H9 (cell line): ENCODE data around the gene LAMA3. TPM values are rescaled to one million over a fixed set of nuclear protein-coding genes. Genes with fewer than 3 reads are reported as not detected.

Experiments used
- DNase-seq: peaks from one replicate; pipeline ENCODE4 v3.0.0-alpha.2; 2017
- H2AFZ ChIP-seq: one replicate; pipeline ENCODE4 v1.6.1; 2013; ENCODE audit warnings: mild to moderate bottlenecking, low read length, control low read depth, moderate library complexity
- H2AK5ac ChIP-seq: 2 replicates; pipeline ENCODE4 v1.6.1; 2013; ENCODE audit warnings: low read length, control low read depth, mixed read lengths; ENCODE audit not compliant: insufficient read length
- H2BK120ac ChIP-seq: one replicate; pipeline ENCODE4 v1.6.1; 2013; ENCODE audit warnings: low read depth, mild to moderate bottlenecking, low read length, control low read depth, inconsistent platforms; ENCODE audit not compliant: poor library complexity, severe bottlenecking
- H2BK12ac ChIP-seq: 2 replicates; pipeline ENCODE4 v1.6.1; 2013; ENCODE audit warnings: low read length, control low read depth, mixed read lengths, low read depth; ENCODE audit not compliant: insufficient read length
- H2BK15ac ChIP-seq: 2 replicates; pipeline ENCODE4 v1.6.1; 2013; ENCODE audit warnings: low read depth, low read length, control low read depth
- H2BK20ac ChIP-seq: one replicate; pipeline ENCODE4 v1.6.1; 2013; ENCODE audit warnings: low read depth, mild to moderate bottlenecking, low read length, control low read depth, inconsistent platforms; ENCODE audit not compliant: poor library complexity, severe bottlenecking
- H2BK5ac ChIP-seq: 2 replicates; pipeline ENCODE4 v1.6.1; 2013; ENCODE audit warnings: low read length, control low read depth, mixed read lengths; ENCODE audit not compliant: insufficient read length
- H3K14ac ChIP-seq: 2 replicates; pipeline ENCODE4 v1.6.1; 2013; ENCODE audit warnings: low read length, control low read depth; ENCODE audit not compliant: insufficient read depth
- H3K18ac ChIP-seq: 2 replicates; pipeline ENCODE4 v1.6.1; 2013; ENCODE audit warnings: low read depth, mild to moderate bottlenecking, mixed read lengths, low read length, control low read depth; ENCODE audit not compliant: insufficient read length
- H3K23ac ChIP-seq: 2 replicates; pipeline ENCODE4 v1.6.1; 2013; ENCODE audit warnings: low read length, control low read depth, mixed read lengths, low read depth; ENCODE audit not compliant: insufficient read length
- H3K23me2 ChIP-seq: 2 replicates; pipeline ENCODE4 v1.6.1; 2013; ENCODE audit warnings: low read depth, mild to moderate bottlenecking, mixed read lengths, low read length, control low read depth; ENCODE audit not compliant: insufficient read length, poor library complexity, severe bottlenecking
- H3K27ac ChIP-seq: 2 replicates; pipeline ENCODE4 v1.5.1; 2013; ENCODE audit warnings: low read length, control low read depth, mixed read lengths, low read depth; ENCODE audit not compliant: insufficient read length
- H3K27me3 ChIP-seq: 2 replicates; pipeline ENCODE4 v1.6.1; 2013; ENCODE audit warnings: low read length, control low read depth, inconsistent platforms; ENCODE audit not compliant: insufficient read depth
- H3K4ac ChIP-seq: 2 replicates; pipeline ENCODE4 v1.6.1; 2013; ENCODE audit warnings: low read depth, mild to moderate bottlenecking, control low read depth, inconsistent platforms, low read length, moderate library complexity
- H3K4me1 ChIP-seq: 2 replicates; pipeline ENCODE4 v1.6.1; 2013; ENCODE audit warnings: low read length, control low read depth, inconsistent platforms; ENCODE audit not compliant: insufficient read depth
- H3K4me2 ChIP-seq: 2 replicates; pipeline ENCODE4 v1.6.1; 2013; ENCODE audit warnings: low read length, control low read depth, mixed read lengths; ENCODE audit not compliant: insufficient read length, insufficient read depth
- H3K56ac ChIP-seq: 2 replicates; pipeline ENCODE4 v1.6.1; 2013; ENCODE audit warnings: low read depth, mild to moderate bottlenecking, mixed read lengths, low read length, control low read depth; ENCODE audit not compliant: insufficient read length
- H3K79me1 ChIP-seq: 2 replicates; pipeline ENCODE4 v1.6.1; 2013; ENCODE audit warnings: low read depth, mild to moderate bottlenecking, moderate library complexity, low read length, control low read depth, inconsistent platforms; ENCODE audit not compliant: insufficient read depth, poor library complexity, severe bottlenecking
- H3K79me2 ChIP-seq: 2 replicates; pipeline ENCODE4 v1.6.1; 2013; ENCODE audit warnings: low read length, control low read depth, inconsistent platforms; ENCODE audit not compliant: insufficient read depth
- H3K9ac ChIP-seq: 2 replicates; pipeline ENCODE4 v1.6.1; 2013; ENCODE audit warnings: low read length, control low read depth, mixed read lengths; ENCODE audit not compliant: insufficient read length; ENCODE audit errors: extremely low read depth
- H3K9me3 ChIP-seq: one replicate; pipeline ENCODE4 v1.6.1; 2013; ENCODE audit warnings: low read depth, low read length, inconsistent platforms; ENCODE audit not compliant: control insufficient read depth
- H3T11ph ChIP-seq: one replicate; pipeline ENCODE4 v1.6.1; 2013; ENCODE audit warnings: mild to moderate bottlenecking, low read length, control low read depth, inconsistent platforms
- H4K20me1 ChIP-seq: one replicate; pipeline ENCODE4 v1.6.1; 2013; ENCODE audit not compliant: control insufficient read depth, insufficient read length, insufficient read depth
- H4K5ac ChIP-seq: 2 replicates; pipeline ENCODE4 v1.6.1; 2013; ENCODE audit warnings: low read depth, mild to moderate bottlenecking, mixed read lengths, low read length, control low read depth; ENCODE audit not compliant: insufficient read length
- H4K8ac ChIP-seq: replicated peaks from 2 replicates; pipeline ENCODE4 v1.6.1; 2013; ENCODE audit warnings: low read length, control low read depth, mixed read lengths, low read depth; ENCODE audit not compliant: insufficient read length
- H4K91ac ChIP-seq: 2 replicates; pipeline ENCODE4 v1.6.1; 2013; ENCODE audit warnings: low read depth, mild to moderate bottlenecking, moderate library complexity, mixed read lengths, low read length, control low read depth; ENCODE audit not compliant: insufficient read length
- H3K27ac Mint-ChIP-seq, 3 experiments: 2 replicates in 2 of 3; 3 replicates in 1 of 3; pipeline ENCODE4 v1.8.0; 2020 to 2021; ENCODE audit warnings: mixed read lengths in 3 of 3, mild to moderate bottlenecking in 1 of 3, moderate library complexity in 1 of 3
- H3K27me3 Mint-ChIP-seq: 2 replicates; pipeline ENCODE4 v1.8.0; 2021; ENCODE audit warnings: low read depth, mild to moderate bottlenecking, moderate library complexity, mixed read lengths
- H3K36me3 Mint-ChIP-seq, 3 experiments: 2 replicates in 2 of 3; 3 replicates in 1 of 3; pipeline ENCODE4 v1.8.0; 2020 to 2021; ENCODE audit warnings: low read depth in 3 of 3, mixed read lengths in 3 of 3; ENCODE audit not compliant: insufficient read depth in 1 of 3
- H3K4me1 Mint-ChIP-seq, 2 experiments: 2 replicates each; pipeline ENCODE4 v1.8.0; 2020; ENCODE audit warnings: mixed read lengths in 2 of 2
- H3K4me3 Mint-ChIP-seq, 2 experiments: 2 replicates in 1 of 2; 3 replicates in 1 of 2; pipeline ENCODE4 v1.8.0; 2020 to 2021; ENCODE audit warnings: mild to moderate bottlenecking in 2 of 2, mixed read lengths in 2 of 2, moderate library complexity in 1 of 2
- H3K9me3 Mint-ChIP-seq, 2 experiments: 2 replicates in 1 of 2; 3 replicates in 1 of 2; pipeline ENCODE4 v1.8.0; 2020; ENCODE audit warnings: mild to moderate bottlenecking in 2 of 2, mixed read lengths in 2 of 2, moderate library complexity in 1 of 2
- CTCF ChIP-seq: fragments of 200-600 bp; sonication (generic); conservative IDR thresholded peaks from 3 replicates; pipeline ENCODE4 v1.8.0; 2021; ENCODE audit warnings: antibody characterized with exemption, mild to moderate bottlenecking
- WGBS: extraction: QIAGEN DNeasy Blood & Tissue Kit; methylation state at CpG from one replicate; pipeline ENCODE4 v1.1.7; 2013; ENCODE audit warnings: missing lambda C conversion rate, low lambda C conversion rate, mixed read lengths; ENCODE audit not compliant: insufficient read length; ENCODE audit errors: extremely low coverage; 5-methylcytosine and 5-hydroxymethylcytosine counted together
- total RNA-seq: library from RNA; stranded (reverse); gene quantifications from 2 replicates; pipeline ENCODE4 v1.2.1, GENCODE V29; 2021

Gene LAMA3
- total RNA-seq, 1 experiment from 2014 or later, result 0.33 TPM

DNA sequence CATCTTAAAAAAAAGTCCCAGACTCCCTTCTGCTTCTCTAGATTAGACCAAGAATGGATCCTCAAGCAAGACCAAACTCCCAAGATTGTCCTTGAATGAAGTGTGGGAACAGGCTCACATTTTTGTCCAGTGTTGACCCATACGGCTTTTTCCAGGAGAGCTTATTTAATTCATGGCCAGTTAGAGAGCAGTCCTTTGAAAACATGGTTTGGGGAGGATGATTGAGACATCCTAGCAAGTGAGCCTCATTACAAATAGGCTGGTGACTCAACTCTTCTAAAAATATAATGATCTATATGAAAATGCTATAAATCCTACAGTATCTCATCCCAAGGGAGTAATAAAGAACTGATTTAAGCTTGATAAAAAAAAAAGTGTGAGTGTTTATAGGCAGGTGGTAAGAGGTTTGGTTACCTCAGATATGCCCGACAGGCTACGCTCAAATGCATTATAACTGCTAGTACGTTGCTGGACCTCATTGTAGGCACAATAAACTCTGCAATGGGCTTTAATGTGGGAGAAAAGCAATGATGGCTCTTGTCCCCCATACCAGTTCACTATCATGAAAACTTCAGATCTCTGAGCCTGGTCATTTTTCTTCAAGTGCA lies 43.6 kb upstream of the LAMA3 start:
- H3K36me3 Mint-ChIP-seq, result peaks cover 3 to 6% (median 6%) of the 10 kb centered on the region in 3 experiments; a peak in 6 of 7 replicates
- Histone ChIP-seq H3K27ac (no peak overlapping the region), H3K9me3 (peaks cover 7% of the 10 kb centered on the region), H3K4me2 (no peak overlapping the region), H2AFZ (no peak overlapping the region), H2BK12ac (no peak overlapping the region), H3K18ac (no peak overlapping the region), H3K4ac (no peak overlapping the region), H2BK5ac (no peak overlapping the region), H2BK120ac (no peak overlapping the region), H3K79me1 (no peaks in the 10 kb centered on the region), H3K23me2 (no peaks in the 10 kb centered on the region), H3K27me3 (no peaks in the 10 kb centered on the region), H4K91ac (no peak overlapping the region), H4K20me1 (no peaks in the 10 kb centered on the region), H2BK15ac (no peak overlapping the region), H2AK5ac (no peak overlapping the region), H2BK20ac (no peak overlapping the region), H3K4me1 (no peaks in the 10 kb centered on the region; the same call in 1 of the 2 replicates), H4K8ac (no peak overlapping the region), H3T11ph (no peak overlapping the region), H3K56ac (no peak overlapping the region), H3K79me2 (no peaks in the 10 kb centered on the region), H3K23ac (no peak overlapping the region), H3K9ac (no peak overlapping the region), H3K14ac (no peak overlapping the region), H4K5ac (no peak overlapping the region)
- H3K9me3 Mint-ChIP-seq, result peaks cover 7 to 9% of the 10 kb centered on the region in 2 experiments; a peak in 3 of 5 replicates
- no peak overlapping the region for H3K27ac Mint-ChIP-seq
- TF ChIP-seq CTCF, result no peak
- peaks cover 15 to 23% of the 10 kb centered on the region in 2 experiments for H3K4me1 Mint-ChIP-seq
- H3K4me3 Mint-ChIP-seq, result no peak overlapping the region
- DNase-seq, result no peak
- H3K27me3 Mint-ChIP-seq, result no peaks in the 10 kb centered on the region; the same call in 1 of the 2 replicates
- no CpG with 5 or more reads among the region's 4 CpGs for WGBS
